ENCODE measurements around the gene CPLX1. TPM values are rescaled to one million over a fixed set of nuclear protein-coding genes. Genes with fewer than 3 reads are reported as not detected.

The CPLX1 gene
- total RNA-seq, 1 experiment from 2014 or later: 3.5 TPM

- no peaks in the 10 kb centered on the region for H3K9me3 Mint-ChIP-seq
- DNase-seq (ENCODE audit: low spot score): no peak
- no peak overlapping the region for H3K4me3 Mint-ChIP-seq
- H3K4me1 Mint-ChIP-seq: peaks cover 26% of the 10 kb centered on the region
- ChIA-PET CTCF (no interaction called here), POLR2A (no interaction called here)
- H3K36me3 Mint-ChIP-seq: no peaks in the 10 kb centered on the region
- ATAC-seq: no peak
- peaks cover 65% of the 10 kb centered on the region for H3K27me3 Mint-ChIP-seq (ENCODE audit: low read depth)
- no peak overlapping the region for H3K27ac Mint-ChIP-seq
- TF ChIP-seq, protein P1, sequence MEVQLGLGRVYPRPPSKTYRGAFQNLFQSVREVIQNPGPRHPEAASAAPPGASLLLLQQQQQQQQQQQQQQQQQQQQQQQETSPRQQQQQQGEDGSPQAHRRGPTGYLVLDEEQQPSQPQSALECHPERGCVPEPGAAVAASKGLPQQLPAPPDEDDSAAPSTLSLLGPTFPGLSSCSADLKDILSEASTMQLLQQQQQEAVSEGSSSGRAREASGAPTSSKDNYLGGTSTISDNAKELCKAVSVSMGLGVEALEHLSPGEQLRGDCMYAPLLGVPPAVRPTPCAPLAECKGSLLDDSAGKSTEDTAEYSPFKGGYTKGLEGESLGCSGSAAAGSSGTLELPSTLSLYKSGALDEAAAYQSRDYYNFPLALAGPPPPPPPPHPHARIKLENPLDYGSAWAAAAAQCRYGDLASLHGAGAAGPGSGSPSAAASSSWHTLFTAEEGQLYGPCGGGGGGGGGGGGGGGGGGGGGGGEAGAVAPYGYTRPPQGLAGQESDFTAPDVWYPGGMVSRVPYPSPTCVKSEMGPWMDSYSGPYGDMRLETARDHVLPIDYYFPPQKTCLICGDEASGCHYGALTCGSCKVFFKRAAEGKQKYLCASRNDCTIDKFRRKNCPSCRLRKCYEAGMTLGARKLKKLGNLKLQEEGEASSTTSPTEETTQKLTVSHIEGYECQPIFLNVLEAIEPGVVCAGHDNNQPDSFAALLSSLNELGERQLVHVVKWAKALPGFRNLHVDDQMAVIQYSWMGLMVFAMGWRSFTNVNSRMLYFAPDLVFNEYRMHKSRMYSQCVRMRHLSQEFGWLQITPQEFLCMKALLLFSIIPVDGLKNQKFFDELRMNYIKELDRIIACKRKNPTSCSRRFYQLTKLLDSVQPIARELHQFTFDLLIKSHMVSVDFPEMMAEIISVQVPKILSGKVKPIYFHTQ (CRISPR knock-in tag; IDR thresholded peaks at IDR 0.05): no peak
- TF ChIP-seq FOXJ3 (CRISPR knock-in tag; IDR thresholded peaks at IDR 0.05; ENCODE audit: borderline replicate concordance): no peak
- no peak for TF ChIP-seq SMAD3 (CRISPR knock-in tag; IDR thresholded peaks at IDR 0.05; ENCODE audit: borderline replicate concordance)
- no peak for TF ChIP-seq NR2C2 (CRISPR knock-in tag; IDR thresholded peaks at IDR 0.05)
- TF ChIP-seq, protein P2, sequence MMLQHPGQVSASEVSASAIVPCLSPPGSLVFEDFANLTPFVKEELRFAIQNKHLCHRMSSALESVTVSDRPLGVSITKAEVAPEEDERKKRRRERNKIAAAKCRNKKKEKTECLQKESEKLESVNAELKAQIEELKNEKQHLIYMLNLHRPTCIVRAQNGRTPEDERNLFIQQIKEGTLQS (CRISPR knock-in tag; conservative IDR thresholded peaks at IDR 0.05): no peak
- no peak for TF ChIP-seq IRF2 (CRISPR knock-in tag; IDR thresholded peaks at IDR 0.05; ENCODE audit: borderline replicate concordance, low read depth)
- TF ChIP-seq E2F5 (CRISPR knock-in tag; IDR thresholded peaks at IDR 0.05): no peak
- no peak for TF ChIP-seq TEAD4 (CRISPR knock-in tag; IDR thresholded peaks at IDR 0.05)
- TF ChIP-seq ZNF232 (CRISPR knock-in tag; IDR thresholded peaks at IDR 0.05): no peak
- TF ChIP-seq NR3C1 (CRISPR knock-in tag; conservative IDR thresholded peaks at IDR 0.05; ENCODE audit: low read depth): no peak
- no peak for TF ChIP-seq ESRRA (CRISPR knock-in tag; IDR thresholded peaks at IDR 0.05; ENCODE audit: borderline replicate concordance)
- no peak for TF ChIP-seq HMGXB4 (CRISPR knock-in tag; IDR thresholded peaks at IDR 0.05)
- no peak for TF ChIP-seq FOXK1 (CRISPR knock-in tag; IDR thresholded peaks at IDR 0.05)
- no peak for TF ChIP-seq ZBTB21 (CRISPR knock-in tag; IDR thresholded peaks at IDR 0.05; ENCODE audit: borderline replicate concordance)
These were observed 35.5 kb downstream of the CPLX1 start for GRCh38 chr4:790466-790820.

GRCh38 chr4:789571-790465 lies 36.1 kb downstream of the CPLX1 start:
- Mint-ChIP-seq H3K27me3 (ENCODE audit: low read depth) (peaks cover 68% of the 10 kb centered on the region), H3K4me1 (peaks cover 30% of the 10 kb centered on the region), H3K9me3 (no peaks in the 10 kb centered on the region), H3K27ac (no peak overlapping the region), H3K4me3 (no peak overlapping the region), H3K36me3 (no peaks in the 10 kb centered on the region)
- TF ChIP-seq NR1H2 (CRISPR knock-in tag; IDR thresholded peaks at IDR 0.05): no peak
- CTCF ChIA-PET: no interaction called here
- DNase-seq (ENCODE audit: low spot score) (no peak), ATAC-seq (no peak)
- POLR2A ChIA-PET: no interaction called here

DNA sequence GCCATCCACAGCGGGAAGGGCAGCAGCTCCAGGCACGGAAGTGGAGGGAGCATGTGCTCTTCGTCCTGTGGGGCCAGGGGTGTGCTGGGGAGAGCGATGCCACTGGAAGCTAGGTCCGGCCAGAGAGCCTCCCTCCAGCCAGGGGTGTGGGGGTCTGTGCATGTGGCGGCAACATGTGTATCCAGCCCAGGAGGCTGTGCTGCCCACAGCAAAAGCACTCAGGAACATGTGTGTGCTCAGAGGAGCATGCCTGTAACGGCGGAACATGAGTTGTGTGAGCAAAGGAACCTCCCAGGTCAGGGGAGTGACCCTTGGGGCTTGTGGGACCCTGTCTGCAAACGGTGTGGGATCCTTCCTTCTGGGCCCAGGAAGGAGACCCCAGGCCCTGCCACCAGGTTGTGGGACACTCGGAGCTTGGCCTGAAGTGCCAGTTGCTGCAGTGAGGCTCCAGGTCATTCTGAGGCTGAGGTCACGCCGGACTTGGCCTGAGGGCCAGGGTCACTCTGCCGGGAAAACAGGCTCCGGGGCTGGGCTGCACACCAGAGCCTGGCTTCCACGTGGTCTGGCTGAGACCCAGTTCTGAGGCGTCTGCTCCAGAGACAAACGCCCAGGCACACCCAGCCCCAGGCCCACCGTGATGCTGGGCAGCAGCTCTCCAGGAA lies 37.2 kb downstream of the CPLX1 start:
- 0 out of 2 replicates have a peak, but pooled peaks have one; percentile 22 for TF ChIP-seq GABPB1 (CRISPR knock-in tag; IDR thresholded peaks at IDR 0.05)
- TF ChIP-seq, protein P3, sequence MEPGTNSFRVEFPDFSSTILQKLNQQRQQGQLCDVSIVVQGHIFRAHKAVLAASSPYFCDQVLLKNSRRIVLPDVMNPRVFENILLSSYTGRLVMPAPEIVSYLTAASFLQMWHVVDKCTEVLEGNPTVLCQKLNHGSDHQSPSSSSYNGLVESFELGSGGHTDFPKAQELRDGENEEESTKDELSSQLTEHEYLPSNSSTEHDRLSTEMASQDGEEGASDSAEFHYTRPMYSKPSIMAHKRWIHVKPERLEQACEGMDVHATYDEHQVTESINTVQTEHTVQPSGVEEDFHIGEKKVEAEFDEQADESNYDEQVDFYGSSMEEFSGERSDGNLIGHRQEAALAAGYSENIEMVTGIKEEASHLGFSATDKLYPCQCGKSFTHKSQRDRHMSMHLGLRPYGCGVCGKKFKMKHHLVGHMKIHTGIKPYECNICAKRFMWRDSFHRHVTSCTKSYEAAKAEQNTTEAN (CRISPR knock-in tag; IDR thresholded peaks at IDR 0.05): no peak
- Mint-ChIP-seq H3K27me3 (ENCODE audit: low read depth) (peaks cover 68% of the 10 kb centered on the region), H3K27ac (no peak overlapping the region), H3K36me3 (no peaks in the 10 kb centered on the region), H3K9me3 (no peaks in the 10 kb centered on the region), H3K4me1 (peaks cover 26% of the 10 kb centered on the region), H3K4me3 (no peak overlapping the region)
- ChIA-PET CTCF (interaction anchor here (1.0 kb wide), 1 partner anchor 138 kb away, joined by 3 read pairs; no protein-coding TSS in a partner anchor), POLR2A (no interaction called here)
- DNase-seq (ENCODE audit: low spot score) (no peak), ATAC-seq (no peak)
